ENCODE results near the gene OR51L1.

DNA sequence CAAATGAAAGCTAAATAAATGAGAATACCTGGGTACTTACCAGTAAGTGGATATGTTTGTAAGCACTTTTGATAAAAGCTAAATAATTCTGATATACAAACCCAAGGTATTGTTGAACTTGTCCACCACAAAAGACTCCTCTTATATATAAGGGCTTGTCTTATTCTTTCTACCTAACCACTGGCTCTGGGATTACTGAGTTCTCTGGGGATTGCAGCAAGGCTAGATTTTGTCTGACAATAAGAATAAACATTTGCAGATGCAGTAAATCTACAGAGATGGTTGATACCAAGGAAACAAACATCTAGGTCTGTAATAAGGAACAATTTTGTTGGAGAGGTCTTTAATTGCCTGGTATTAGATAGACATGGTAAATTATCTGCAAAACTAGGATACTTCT, 47.1 kb upstream of the OR51L1 start, which contains the start of gene OR51A4:
- no peak for TF ChIP-seq POLR2A (IDR thresholded peaks at IDR 0.05)
- TF ChIP-seq CTCF (IDR thresholded peaks at IDR 0.05) = no peak
- TF ChIP-seq EP300 (IDR thresholded peaks at IDR 0.05) = no peak
- no peak for TF ChIP-seq POLR2AphosphoS5 (IDR thresholded peaks at IDR 0.05)

All from suprapubic skin (tissue), 4 donors.